HEK293 (cell line): ENCODE data around the gene HMCN1.

Source experiments
- CTCF ChIA-PET: fragments of 350-600 bp; formaldehyde crosslinking; extraction: SDS; loops from one replicate; lab custom pipeline; 2021; ENCODE audit warnings: antibody characterized with exemption; lab: Yijun Ruan, JAX
- POLR2A ChIA-PET: fragments of 300-600 bp; formaldehyde crosslinking; extraction: SDS; loops from one replicate; lab custom pipeline; 2020; ENCODE audit warnings: antibody characterized with exemption, inconsistent platforms; lab: Yijun Ruan, JAX
- H3K27ac ChIP-seq: fragments of 200-500 bp; sonication (Bioruptor generic); 2 replicates; pipeline ENCODE4 v1.5.1; 2014; ENCODE audit warnings: low read depth, low read length, control low read depth, inconsistent platforms; ENCODE audit errors: extremely low read depth
- H3K36me3 ChIP-seq, 2 experiments: fragments of 200-500 bp in 1 of 2; sonication (Bioruptor generic) in 1 of 2; 1 replicate in 1 of 2; 2 replicates in 1 of 2; pipeline ENCODE4 v1.5.1; 2014 to 2017; ENCODE audit warnings: inconsistent platforms in 2 of 2, low read length in 2 of 2; ENCODE audit not compliant: control insufficient read depth in 2 of 2, insufficient read depth in 1 of 2
- H3K4me1 ChIP-seq: fragments of 200-500 bp; sonication (Bioruptor generic); 2 replicates; pipeline ENCODE4 v1.5.1; 2014; ENCODE audit warnings: mild to moderate bottlenecking, low read length, inconsistent platforms; ENCODE audit not compliant: control insufficient read depth, insufficient read depth
- H3K4me3 ChIP-seq: 2 replicates; pipeline ENCODE4 v1.5.1; 2011; ENCODE audit warnings: low read depth, mild to moderate bottlenecking, control low read depth, low read length, moderate library complexity
- H3K9me3 ChIP-seq: fragments of 200-500 bp; sonication (Bioruptor generic); 2 replicates; pipeline ENCODE4 v1.5.1; 2014; ENCODE audit warnings: low read depth, low read length, inconsistent platforms; ENCODE audit not compliant: control insufficient read depth, insufficient read depth
- AEBP2 ChIP-seq: fragments of 450-650 bp; formaldehyde crosslinking; IDR thresholded peaks from 2 replicates; pipeline ENCODE4 v1.5.1; 2016; ENCODE audit warnings: missing biosample characterization, missing genetic modification characterization, borderline replicate concordance
- KLF16 ChIP-seq: fragments of 450-650 bp; formaldehyde crosslinking; IDR thresholded peaks from 2 replicates; pipeline ENCODE4 v1.5.1; 2017; ENCODE audit warnings: missing biosample characterization, missing genetic modification characterization
- OSR2 ChIP-seq: fragments of 450-650 bp; formaldehyde crosslinking; IDR thresholded peaks from 2 replicates; pipeline ENCODE4 v1.5.1; 2016; ENCODE audit warnings: missing biosample characterization, missing genetic modification characterization
- PRDM10 ChIP-seq: fragments of 450-650 bp; formaldehyde crosslinking; IDR thresholded peaks from 2 replicates; pipeline ENCODE4 v1.5.1; 2016; ENCODE audit warnings: missing biosample characterization, missing genetic modification characterization
- ZBTB10 ChIP-seq: fragments of 450-650 bp; formaldehyde crosslinking; IDR thresholded peaks from 2 replicates; pipeline ENCODE4 v1.5.1; 2016; ENCODE audit warnings: missing biosample characterization, missing genetic modification characterization
- ZBTB17 ChIP-seq: fragments of 450-650 bp; formaldehyde crosslinking; IDR thresholded peaks from 2 replicates; pipeline ENCODE4 v1.5.1; 2016; ENCODE audit warnings: missing biosample characterization, missing genetic modification characterization
- ZNF169 ChIP-seq: fragments of 450-650 bp; formaldehyde crosslinking; IDR thresholded peaks from 2 replicates; pipeline ENCODE4 v1.5.1; 2016; ENCODE audit warnings: missing biosample characterization, missing genetic modification characterization
- ZNF211 ChIP-seq: fragments of 450-650 bp; formaldehyde crosslinking; IDR thresholded peaks from 2 replicates; pipeline ENCODE4 v1.5.1; 2016; ENCODE audit warnings: low read depth, missing biosample characterization, missing genetic modification characterization
- ZNF221 ChIP-seq: fragments of 450-650 bp; formaldehyde crosslinking; IDR thresholded peaks from 2 replicates; pipeline ENCODE4 v1.5.1; 2017; ENCODE audit warnings: missing biosample characterization, missing genetic modification characterization, borderline replicate concordance
- ZNF366 ChIP-seq: fragments of 450-650 bp; formaldehyde crosslinking; conservative IDR thresholded peaks from 2 replicates; pipeline ENCODE4 v1.5.1; 2016; ENCODE audit warnings: missing biosample characterization, missing genetic modification characterization
- ZNF416 ChIP-seq: fragments of 450-650 bp; formaldehyde crosslinking; IDR thresholded peaks from 2 replicates; pipeline ENCODE4 v1.5.1; 2016; ENCODE audit warnings: missing biosample characterization, missing genetic modification characterization
- ZNF48 ChIP-seq: fragments of 450-650 bp; formaldehyde crosslinking; IDR thresholded peaks from 2 replicates; pipeline ENCODE4 v1.5.1; 2016; ENCODE audit warnings: missing biosample characterization, missing genetic modification characterization
- ZNF518A ChIP-seq: fragments of 450-650 bp; formaldehyde crosslinking; conservative IDR thresholded peaks from 2 replicates; pipeline ENCODE4 v1.5.1; 2016; ENCODE audit warnings: low read depth, missing biosample characterization, missing genetic modification characterization
- ZNF548 ChIP-seq: fragments of 450-650 bp; formaldehyde crosslinking; IDR thresholded peaks from 2 replicates; pipeline ENCODE4 v1.5.1; 2016; ENCODE audit warnings: missing biosample characterization, missing genetic modification characterization
- ZNF664 ChIP-seq: fragments of 450-650 bp; formaldehyde crosslinking; IDR thresholded peaks from 2 replicates; pipeline ENCODE4 v1.5.1; 2016; ENCODE audit warnings: missing biosample characterization, missing genetic modification characterization
- ZSCAN23 ChIP-seq: fragments of 450-650 bp; formaldehyde crosslinking; IDR thresholded peaks from 2 replicates; pipeline ENCODE4 v1.5.1; 2016; ENCODE audit warnings: missing biosample characterization, missing genetic modification characterization
- ZSCAN5A ChIP-seq: fragments of 450-650 bp; formaldehyde crosslinking; IDR thresholded peaks from 2 replicates; pipeline ENCODE4 v1.5.1; 2016; ENCODE audit warnings: missing biosample characterization, missing genetic modification characterization

The HMCN1 gene

GRCh38 chr1:186178426-186179043 lies 444.3 kb downstream of the HMCN1 start:
- CTCF ChIA-PET, result no interaction called here
- TF ChIP-seq PRDM10 (no peak), ZNF169 (tag by site-specific recombination) (no peak), ZNF518A (no peak), AEBP2 (tag by site-specific recombination) (no peak), ZNF221 (no peak), ZSCAN23 (tag by site-specific recombination) (no peak), ZBTB17 (tag by site-specific recombination) (no peak), OSR2 (no peak), ZNF416 (tag by site-specific recombination) (no peak), ZNF211 (tag by site-specific recombination) (no peak), ZNF548 (tag by site-specific recombination) (no peak), KLF16 (tag by site-specific recombination) (no peak), ZNF366 (tag by site-specific recombination) (no peak), ZNF48 (tag by site-specific recombination) (no peak)
- Histone ChIP-seq H3K4me1 (no peaks in the 10 kb centered on the region), H3K27ac (no peak overlapping the region), H3K4me3 (no peak overlapping the region), H3K9me3 (no peaks in the 10 kb centered on the region), H3K36me3 (no peaks in the 10 kb centered on the region)
- POLR2A ChIA-PET, result no interaction called here

- peaks cover 3% of the 10 kb centered on the region; the same call in 1 of the 2 replicates for H3K4me1 ChIP-seq
- no peak overlapping the region for H3K27ac ChIP-seq
- H3K9me3 ChIP-seq, result no peaks in the 10 kb centered on the region
- H3K4me3 ChIP-seq, result no peak overlapping the region
- CTCF ChIA-PET, result interaction anchor here (0.6 kb wide), 1 partner anchor 149 kb away, joined by 3 read pairs; no protein-coding TSS in a partner anchor
- POLR2A ChIA-PET, result no interaction called here
- TF ChIP-seq ZBTB10 (tag by site-specific recombination), result no peak
- TF ChIP-seq ZSCAN5A (tag by site-specific recombination), result no peak
- TF ChIP-seq ZNF664, result no peak
- no peaks in the 10 kb centered on the region for H3K36me3 ChIP-seq
These were observed 445.0 kb downstream of the HMCN1 start for GRCh38 chr1:186179231-186179630.
